Mesenchymal stem cell (in vitro differentiated cells and primary cell): Measurements from ENCODE around the gene NDOR1.
A peak's percentile ranks its signal among the peaks of the same experiment; 100 is the strongest.

Source experiments
- DNase-seq: peaks from one replicate; pipeline ENCODE4 v3.0.0-alpha.2; 2013
- H2AFZ ChIP-seq: one replicate; pipeline ENCODE4 v1.6.1; 2013; ENCODE audit warnings: low read depth, mild to moderate bottlenecking, control low read depth, inconsistent platforms, low read length, moderate library complexity
- H2AK5ac ChIP-seq: 2 replicates; pipeline ENCODE4 v1.6.1; 2013; ENCODE audit warnings: low read length, moderate library complexity, mild to moderate bottlenecking, inconsistent platforms; ENCODE audit not compliant: severe bottlenecking
- H2BK120ac ChIP-seq: one replicate; pipeline ENCODE4 v1.6.1; 2013; ENCODE audit warnings: low read depth, mild to moderate bottlenecking, inconsistent platforms, low read length, moderate library complexity
- H2BK12ac ChIP-seq, 2 experiments: one replicate each; pipeline ENCODE4 v1.6.1; 2013; ENCODE audit warnings: inconsistent platforms in 2 of 2, low read length in 2 of 2, mild to moderate bottlenecking in 2 of 2, moderate library complexity in 2 of 2, control low read depth in 1 of 2
- H2BK15ac ChIP-seq: one replicate; pipeline ENCODE4 v1.6.1; 2013; ENCODE audit warnings: mild to moderate bottlenecking, low read depth, inconsistent platforms; ENCODE audit not compliant: poor library complexity, severe bottlenecking
- H2BK5ac ChIP-seq: 2 replicates; pipeline ENCODE4 v1.6.1; 2013; ENCODE audit warnings: low read depth, mild to moderate bottlenecking, low read length, control low read depth, inconsistent platforms; ENCODE audit not compliant: poor library complexity, severe bottlenecking
- H3K14ac ChIP-seq, 2 experiments: one replicate each; pipeline ENCODE4 v1.6.1; 2013; ENCODE audit warnings: inconsistent platforms in 2 of 2, low read length in 2 of 2, control low read depth in 1 of 2, mild to moderate bottlenecking in 1 of 2, moderate library complexity in 1 of 2
- H3K18ac ChIP-seq, 2 experiments: one replicate each; pipeline ENCODE4 v1.6.1; 2013; ENCODE audit warnings: inconsistent platforms in 2 of 2, low read length in 2 of 2, control low read depth in 1 of 2, low read depth in 1 of 2, mild to moderate bottlenecking in 1 of 2
- H3K23ac ChIP-seq, 2 experiments: one replicate each; pipeline ENCODE4 v1.6.1; 2013; ENCODE audit warnings: inconsistent platforms in 2 of 2, low read length in 2 of 2, mild to moderate bottlenecking in 2 of 2, moderate library complexity in 2 of 2, control low read depth in 1 of 2
- H3K27ac ChIP-seq: 2 replicates; pipeline ENCODE4 v1.5.1; 2013; ENCODE audit warnings: mild to moderate bottlenecking, moderate library complexity, low read length, control low read depth, inconsistent platforms; ENCODE audit not compliant: poor library complexity, severe bottlenecking
- H3K27me3 ChIP-seq, 2 experiments: 2 replicates each; pipeline versions ENCODE4 v1.6.1 to v1.7.0; 2013; ENCODE audit warnings: low read length in 2 of 2, mild to moderate bottlenecking in 2 of 2, moderate library complexity in 2 of 2, control low read depth in 1 of 2, inconsistent platforms in 1 of 2; ENCODE audit not compliant: control insufficient read depth in 1 of 2, insufficient read depth in 1 of 2
- H3K36me3 ChIP-seq, 2 experiments: 2 replicates each; pipeline versions ENCODE4 v1.6.1 to v1.7.0; 2013; ENCODE audit warnings: low read length in 2 of 2, control low read depth in 1 of 2, inconsistent platforms in 1 of 2, low read depth in 1 of 2, mild to moderate bottlenecking in 1 of 2; ENCODE audit not compliant: insufficient read depth in 2 of 2, control insufficient read depth in 1 of 2
- H3K4ac ChIP-seq, 2 experiments: one replicate each; pipeline ENCODE4 v1.6.1; 2013; ENCODE audit warnings: inconsistent platforms in 2 of 2, low read length in 2 of 2, mild to moderate bottlenecking in 2 of 2, moderate library complexity in 2 of 2, control low read depth in 1 of 2, low read depth in 1 of 2
- H3K4me1 ChIP-seq: 2 replicates; pipeline ENCODE4 v1.6.1; 2013; ENCODE audit warnings: low read depth, low read length, control low read depth; ENCODE audit not compliant: control insufficient read depth, insufficient read depth
- H3K4me2 ChIP-seq: 2 replicates; pipeline ENCODE4 v1.6.1; 2013; ENCODE audit warnings: low read length, mild to moderate bottlenecking, inconsistent platforms; ENCODE audit not compliant: poor library complexity, severe bottlenecking
- H3K4me3 ChIP-seq, 2 experiments: 2 replicates each; pipeline versions ENCODE4 v1.5.1 to v1.7.0; 2013; ENCODE audit warnings: low read length in 2 of 2, mild to moderate bottlenecking in 2 of 2, control low read depth in 1 of 2, low read depth in 1 of 2; ENCODE audit not compliant: insufficient read depth in 1 of 2
- H3K79me1 ChIP-seq: replicated peaks from 2 replicates; pipeline ENCODE4 v1.6.1; 2013; ENCODE audit warnings: mild to moderate bottlenecking, control low read depth, low read length, inconsistent platforms; ENCODE audit not compliant: poor library complexity, severe bottlenecking
- H3K9ac ChIP-seq: 2 replicates; pipeline ENCODE4 v1.7.0; 2013; ENCODE audit warnings: mild to moderate bottlenecking, low read length, moderate library complexity
- H3K9me3 ChIP-seq: 2 replicates; pipeline ENCODE4 v1.7.0; 2013; ENCODE audit warnings: mild to moderate bottlenecking, low read length; ENCODE audit not compliant: control insufficient read depth
- H4K8ac ChIP-seq: one replicate; pipeline ENCODE4 v1.6.1; 2013; ENCODE audit warnings: inconsistent platforms, mild to moderate bottlenecking, low read length, moderate library complexity
- H4K91ac ChIP-seq: one replicate; pipeline ENCODE4 v1.6.1; 2013; ENCODE audit warnings: mild to moderate bottlenecking, low read length, inconsistent platforms
- WGBS: methylation state at CpG from one replicate; pipeline ENCODE4 v1.1.7; 2013; ENCODE audit warnings: mixed read lengths; 5-methylcytosine and 5-hydroxymethylcytosine counted together

NDOR1 gene

DNA sequence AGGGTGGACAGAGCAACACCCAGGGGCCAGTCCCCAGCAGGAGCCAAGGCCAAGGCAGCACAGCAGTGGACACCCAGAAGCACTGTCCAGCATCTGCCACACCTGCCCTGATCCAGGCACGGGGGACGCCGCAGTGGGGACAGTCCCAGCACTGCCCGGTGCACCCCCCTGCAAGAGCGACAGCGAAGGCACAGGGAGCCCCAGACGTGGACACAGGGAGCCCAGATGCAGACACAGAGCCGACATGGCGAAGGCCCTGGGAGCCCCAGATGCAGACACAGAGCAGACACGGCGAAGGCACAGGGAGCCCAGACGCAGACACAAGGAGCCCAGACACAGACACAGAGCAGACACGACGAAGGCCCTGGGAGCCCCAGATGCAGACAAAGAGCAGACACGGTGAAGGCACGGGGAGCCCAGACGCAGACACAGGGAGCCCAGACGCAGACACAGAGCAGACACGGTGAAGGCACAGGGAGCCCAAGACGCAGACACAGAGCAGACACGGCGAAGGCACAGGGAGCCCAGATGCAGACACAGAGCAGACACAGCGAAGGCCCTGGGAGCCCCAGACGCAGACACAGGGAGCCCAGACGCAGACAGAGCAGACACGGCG is 21.4 kb upstream of the NDOR1 start:
- Histone ChIP-seq H2BK15ac (no peak overlapping the region), H4K91ac (no peak overlapping the region), H2AFZ (no peak overlapping the region), H2BK120ac (no peak overlapping the region), H2AK5ac (no peak overlapping the region), H3K4ac (no peak overlapping the region), H3K23ac (no peak overlapping the region), H2BK12ac (no peak overlapping the region), H3K27ac (no peak overlapping the region), H2BK5ac (no peak overlapping the region), H3K4me2 (no peak overlapping the region), H3K14ac (no peak overlapping the region), H3K9me3 (no peaks in the 10 kb centered on the region), H3K36me3 (peaks cover 76 to 79% of the 10 kb centered on the region in 2 experiments), H4K8ac (no peak overlapping the region), H3K4me3 (no peak overlapping the region), H3K18ac (no peak overlapping the region), H3K9ac (no peak overlapping the region), H3K27me3 (no peaks in the 10 kb centered on the region), H3K4me1 (peaks cover 20% of the 10 kb centered on the region), H3K79me1 (peaks cover 49% of the 10 kb centered on the region)
- no peak for DNase-seq
- WGBS, result 95% methylated on average over 27 of the region's 27 CpGs

DNA sequence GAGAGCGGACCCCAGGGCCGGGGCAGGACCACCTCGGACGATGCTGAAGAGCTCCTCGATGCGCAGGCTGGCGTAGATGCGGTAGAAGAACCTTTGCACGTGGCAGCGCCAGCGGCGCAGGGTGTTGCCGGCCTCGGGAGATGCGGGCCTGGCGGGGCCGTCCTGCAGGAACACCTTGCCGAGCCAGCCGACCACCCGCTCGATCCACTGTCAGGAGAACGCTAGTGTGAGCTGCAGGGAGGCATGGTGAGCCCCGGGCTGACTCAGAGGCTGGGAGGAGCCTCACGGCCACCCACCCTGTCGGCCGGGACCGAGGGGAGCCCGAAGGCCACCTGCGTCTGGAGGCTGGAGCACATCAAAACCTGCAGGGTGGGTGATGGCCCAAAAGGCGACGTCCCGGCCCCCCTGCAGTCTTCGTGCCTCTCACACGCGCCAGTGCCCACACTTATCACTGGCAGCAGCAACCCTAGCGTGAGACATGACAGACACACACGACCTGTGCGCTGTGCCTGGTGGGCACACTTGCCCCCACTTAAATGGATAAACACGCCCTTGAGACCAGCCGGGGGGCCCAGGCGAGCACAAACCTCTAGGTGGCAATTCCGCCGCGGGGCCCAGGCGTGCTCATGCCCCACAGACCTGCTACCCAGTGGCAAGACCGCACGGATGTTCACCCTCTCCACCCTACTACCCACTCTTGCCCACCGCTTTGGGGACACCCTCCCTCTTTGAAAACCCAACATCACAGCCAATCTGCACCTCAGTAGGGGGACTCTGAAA is 20.4 kb upstream of the NDOR1 start:
- WGBS, result 98% methylated on average over 46 of the region's 48 CpGs

GRCh38 chr9:137185921-137186320 is 19.6 kb upstream of the NDOR1 start:
- Histone ChIP-seq H3K9me3 (no peaks in the 10 kb centered on the region), H3K79me1 (peaks cover 48% of the 10 kb centered on the region), H3K4ac (no peak overlapping the region), H3K23ac (no peak overlapping the region), H3K9ac (no peak overlapping the region), H2BK5ac (no peak overlapping the region), H3K27me3 (no peaks in the 10 kb centered on the region), H4K91ac (no peak overlapping the region), H2AK5ac (no peak overlapping the region), H3K18ac (no peak overlapping the region), H3K4me1 (peaks cover 34% of the 10 kb centered on the region), H3K4me3 (no peak overlapping the region), H3K36me3 (peaks cover 74 to 76% of the 10 kb centered on the region in 2 experiments), H4K8ac (no peak overlapping the region), H2BK12ac (no peak overlapping the region), H3K27ac (no peak overlapping the region), H2BK15ac (no peak overlapping the region), H3K4me2 (no peak overlapping the region), H2AFZ (no peak overlapping the region), H2BK120ac (no peak overlapping the region), H3K14ac (no peak overlapping the region)
- DNase-seq, result no peak
- 92% methylated on average over 19 of the region's 19 CpGs for WGBS

More for the DNA sequence above, 20.4 kb upstream of the NDOR1 start:
- H4K8ac ChIP-seq, result no peak overlapping the region
- no peak overlapping the region for H3K14ac ChIP-seq
- H2BK5ac ChIP-seq, result no peak overlapping the region
- peaks cover 45% of the 10 kb centered on the region for H3K79me1 ChIP-seq
- H3K18ac ChIP-seq, result no peak overlapping the region
- H3K9me3 ChIP-seq, result no peaks in the 10 kb centered on the region
- no peak overlapping the region for H2AFZ ChIP-seq
- H3K4me1 ChIP-seq, result peaks cover 28% of the 10 kb centered on the region
- H3K9ac ChIP-seq, result no peak overlapping the region
- DNase-seq, result no peak
- H2BK12ac ChIP-seq, result no peak overlapping the region
- no peak overlapping the region for H2BK120ac ChIP-seq
- H3K4me2 ChIP-seq, result no peak overlapping the region
- H3K27ac ChIP-seq, result no peak overlapping the region
- H3K4ac ChIP-seq, result no peak overlapping the region
- no peak overlapping the region for H3K4me3 ChIP-seq
- peaks cover 73 to 76% of the 10 kb centered on the region in 2 experiments for H3K36me3 ChIP-seq
- no peak overlapping the region for H2BK15ac ChIP-seq
- H3K27me3 ChIP-seq, result no peaks in the 10 kb centered on the region
- H4K91ac ChIP-seq, result peak overlapping the region; percentile 20
- no peak overlapping the region for H2AK5ac ChIP-seq
- H3K23ac ChIP-seq, result no peak overlapping the region

- H2BK12ac ChIP-seq, result no peak overlapping the region
- WGBS, result 91% methylated on average over 6 of the region's 6 CpGs
- no peak overlapping the region for H3K14ac ChIP-seq
- no peak overlapping the region for H3K23ac ChIP-seq
- H2AFZ ChIP-seq, result no peak overlapping the region
- H4K91ac ChIP-seq, result no peak overlapping the region
- H3K4ac ChIP-seq, result no peak overlapping the region
- H4K8ac ChIP-seq, result no peak overlapping the region
- no peak overlapping the region for H3K18ac ChIP-seq
- no peak for DNase-seq
- H3K27ac ChIP-seq, result no peak overlapping the region
- no peak overlapping the region for H3K4me2 ChIP-seq
- H3K27me3 ChIP-seq, result no peaks in the 10 kb centered on the region
- no peaks in the 10 kb centered on the region for H3K9me3 ChIP-seq
- no peak overlapping the region for H2BK120ac ChIP-seq
- H2AK5ac ChIP-seq, result no peak overlapping the region
- peaks cover 38% of the 10 kb centered on the region for H3K4me1 ChIP-seq
- H3K79me1 ChIP-seq, result peaks cover 50% of the 10 kb centered on the region
- peak overlapping the region in 1 of 2 experiments; percentile 100 for H3K4me3 ChIP-seq
- H3K36me3 ChIP-seq, result peaks cover 74 to 76% of the 10 kb centered on the region in 2 experiments
- no peak overlapping the region for H2BK15ac ChIP-seq
- no peak overlapping the region for H2BK5ac ChIP-seq
- no peak overlapping the region for H3K9ac ChIP-seq
Observed at GRCh38 chr9:137186385-137186784, 19.1 kb upstream of the NDOR1 start.
